GM23248 (cell line): ENCODE measurements around the gene TALDO1. TPM values are rescaled to one million over a fixed set of nuclear protein-coding genes. Genes with fewer than 3 reads are reported as not detected.

ENCODE experiments used
- DNase-seq: peaks from one replicate; pipeline ENCODE4 v3.0.0-alpha.2; 2015
- H2AFZ ChIP-seq: fragments of 200-600 bp; sonication (generic); 2 replicates; pipeline ENCODE4 v1.6.1; 2016; ENCODE audit warnings: antibody characterized with exemption
- H3F3A ChIP-seq: fragments of 200-600 bp; sonication (generic); 2 replicates; pipeline ENCODE4 v1.6.1; 2016; ENCODE audit warnings: mild to moderate bottlenecking, antibody characterized with exemption, mixed run types; ENCODE audit not compliant: insufficient read depth
- H3K27ac ChIP-seq: fragments of 200-600 bp; sonication (generic); 2 replicates; pipeline ENCODE4 v1.5.1; 2016; ENCODE audit warnings: mild to moderate bottlenecking
- H3K27me3 ChIP-seq: fragments of 200-600 bp; sonication (generic); replicated peaks from 2 replicates; pipeline ENCODE4 v1.6.1; 2016; ENCODE audit warnings: mild to moderate bottlenecking; ENCODE audit not compliant: insufficient read depth
- H3K36me3 ChIP-seq: fragments of 200-600 bp; sonication (generic); 2 replicates; pipeline ENCODE4 v1.6.1; 2016; ENCODE audit warnings: low read depth, mild to moderate bottlenecking
- H3K4me1 ChIP-seq: fragments of 200-600 bp; sonication (generic); 2 replicates; pipeline ENCODE4 v1.6.1; 2016; ENCODE audit warnings: mild to moderate bottlenecking; ENCODE audit not compliant: insufficient read depth
- H3K4me2 ChIP-seq: fragments of 200-600 bp; sonication (generic); one replicate; pipeline ENCODE4 v1.6.1; 2016; ENCODE audit warnings: mild to moderate bottlenecking; ENCODE audit not compliant: unreplicated experiment
- H3K4me3 ChIP-seq: fragments of 200-600 bp; sonication (generic); 2 replicates; pipeline ENCODE4 v1.5.1; 2016; ENCODE audit warnings: mild to moderate bottlenecking
- H3K79me2 ChIP-seq: fragments of 200-600 bp; sonication (generic); 2 replicates; pipeline ENCODE4 v1.6.1; 2016; ENCODE audit warnings: mild to moderate bottlenecking; ENCODE audit not compliant: insufficient read depth
- H3K9ac ChIP-seq: fragments of 200-600 bp; sonication (generic); 2 replicates; pipeline ENCODE4 v1.6.1; 2016; ENCODE audit warnings: mild to moderate bottlenecking
- H3K9me2 ChIP-seq: fragments of 200-600 bp; sonication (generic); 2 replicates; pipeline ENCODE4 v1.6.1; 2016; ENCODE audit warnings: mixed run types, mild to moderate bottlenecking, moderate library complexity; ENCODE audit not compliant: insufficient read depth
- H3K9me3 ChIP-seq: fragments of 200-600 bp; sonication (generic); one replicate; pipeline ENCODE4 v1.6.1; 2017; ENCODE audit warnings: low read depth
- H4K20me1 ChIP-seq: fragments of 200-600 bp; sonication (generic); 2 replicates; pipeline ENCODE4 v1.6.0; 2016; ENCODE audit not compliant: insufficient read depth
- EZH2 ChIP-seq: fragments of 200-600 bp; sonication (generic); IDR thresholded peaks from 2 replicates; pipeline ENCODE4 v1.6.1; 2018; ENCODE audit warnings: antibody characterized with exemption, mild to moderate bottlenecking; ENCODE audit not compliant: insufficient read depth, poor library complexity, severe bottlenecking
- EZH2phosphoT487 ChIP-seq: fragments of 200-600 bp; sonication (generic); IDR thresholded peaks from 2 replicates; pipeline ENCODE4 v1.6.1; 2018; ENCODE audit warnings: antibody characterized with exemption, moderate library complexity, mild to moderate bottlenecking, low read depth; ENCODE audit not compliant: insufficient read depth
- WGBS, 2 experiments: methylation state at CpG; one replicate each; pipeline ENCODE4 v1.1.6; 2015 to 2017; ENCODE audit warnings: low lambda C conversion rate in 2 of 2, low coverage in 1 of 2; ENCODE audit errors: missing lambda C conversion rate in 2 of 2; 5-methylcytosine and 5-hydroxymethylcytosine counted together
- in situ Hi-C: fragments of 300-500 bp; cut with MboI; formaldehyde crosslinking; loops from 2 replicates; pipeline ENCODE4 v1.15.0; 2020
- polyA plus RNA-seq: library from polyadenylated mRNA; unstranded; fragments of >200 nt; fragmentation: Nextera tagmentation; extraction: Ambion mirVana; gene quantifications from 2 replicates; pipeline ENCODE4 v1.2.1, GENCODE V29; 2016
- total RNA-seq: library from RNA; depleted of rRNA; stranded (reverse); fragments of >200 nt; shearing (Covaris generic); gene quantifications from 2 replicates; pipeline ENCODE4 v1.2.3, GENCODE V29; 2014

Gene TALDO1
- total and polyA plus RNA-seq, 2 experiments from 2014 or later, result 216 to 313 TPM

- Histone ChIP-seq H2AFZ (no peak overlapping the region), H3F3A (peaks cover 8% of the 10 kb centered on the region; the same call in 1 of the 2 replicates), H3K27me3 (no peaks in the 10 kb centered on the region), H3K9me3 (no peaks in the 10 kb centered on the region), H4K20me1 (no peaks in the 10 kb centered on the region), H3K9ac (no peak overlapping the region), H3K4me1 (peaks cover 6% of the 10 kb centered on the region), H3K36me3 (no peaks in the 10 kb centered on the region; the same call in 1 of the 2 replicates), H3K4me3 (no peak overlapping the region), H3K79me2 (peaks cover 12% of the 10 kb centered on the region), H3K4me2 (no peak overlapping the region), H3K27ac (no peak overlapping the region), H3K9me2 (no peaks in the 10 kb centered on the region)
- in situ Hi-C loops, result no loop called here
- DNase-seq, result no peak
- 88 to 90% methylated on average over 29 to 30 of the region's 31 CpGs for WGBS, 2 experiments
- no peak for TF ChIP-seq EZH2phosphoT487
- no peak for TF ChIP-seq EZH2
Observed at GRCh38 chr11:794013-794765, 46.9 kb downstream of the TALDO1 start.

- Histone ChIP-seq H2AFZ (no peak overlapping the region), H3K9me3 (no peaks in the 10 kb centered on the region), H3K79me2 (peaks cover 12% of the 10 kb centered on the region), H3K27ac (peak overlapping the region; percentile 64; the same call in 1 of the 2 replicates), H3K9ac (peak overlapping the region; percentile 78), H3K4me3 (peak overlapping the region; percentile 76), H3F3A (peaks cover 8% of the 10 kb centered on the region; the same call in 1 of the 2 replicates), H3K4me2 (peak overlapping the region; percentile 78), H4K20me1 (no peaks in the 10 kb centered on the region), H3K4me1 (peaks cover 6% of the 10 kb centered on the region), H3K9me2 (no peaks in the 10 kb centered on the region), H3K36me3 (no peaks in the 10 kb centered on the region; the same call in 1 of the 2 replicates), H3K27me3 (no peaks in the 10 kb centered on the region)
- TF ChIP-seq EZH2phosphoT487 (no peak), EZH2 (no peak)
- 29 to 49% methylated on average over 21 to 36 of the region's 38 CpGs for WGBS, 2 experiments
- peak; percentile 64 for DNase-seq
- in situ Hi-C loops, result no loop called here
Observed at GRCh38 chr11:794766-795633, 47.7 kb downstream of the TALDO1 start.

GRCh38 chr11:795634-796564, 48.6 kb downstream of the TALDO1 start:
- H3K9me2 ChIP-seq, result no peaks in the 10 kb centered on the region
- peaks cover 6% of the 10 kb centered on the region for H3K4me1 ChIP-seq
- H3K36me3 ChIP-seq, result no peaks in the 10 kb centered on the region; the same call in 1 of the 2 replicates
- H3K4me3 ChIP-seq, result peak overlapping the region; percentile 82
- peak; percentile 96 for DNase-seq
- H3K27me3 ChIP-seq, result no peaks in the 10 kb centered on the region
- peaks cover 12% of the 10 kb centered on the region for H3K79me2 ChIP-seq
- in situ Hi-C loops, result no loop called here
- H2AFZ ChIP-seq, result no peak overlapping the region
- peak overlapping the region; percentile 84 for H3K4me2 ChIP-seq
- peak overlapping the region; percentile 86 for H3K27ac ChIP-seq
- TF ChIP-seq EZH2phosphoT487, result no peak
- peak overlapping the region; percentile 85 for H3K9ac ChIP-seq
- WGBS, 2 experiments, result 1 to 6% methylated on average over 14 to 24 of the region's 26 CpGs
- no peaks in the 10 kb centered on the region for H3K9me3 ChIP-seq
- H3F3A ChIP-seq, result peaks cover 4% of the 10 kb centered on the region; the same call in 1 of the 2 replicates
- H4K20me1 ChIP-seq, result no peaks in the 10 kb centered on the region
